Nephron progenitor cell (in vitro differentiated cells): ENCODE measurements around the gene NDST1.
A peak's percentile ranks its signal among the peaks of the same experiment; 100 is the strongest.

ENCODE experiments used
- DNase-seq: peaks from one replicate; pipeline ENCODE4 v3.0.0; 2021
- H3K27ac Mint-ChIP-seq: 2 replicates; pipeline ENCODE4 v1.8.0; 2021; ENCODE audit warnings: mild to moderate bottlenecking, moderate library complexity, mixed read lengths
- H3K27me3 Mint-ChIP-seq: 2 replicates; pipeline ENCODE4 v1.8.0; 2021; ENCODE audit warnings: mild to moderate bottlenecking, low read depth, mixed read lengths; ENCODE audit not compliant: poor library complexity
- H3K36me3 Mint-ChIP-seq: 2 replicates; pipeline ENCODE4 v1.8.0; 2021; ENCODE audit warnings: low read depth, mixed read lengths
- H3K4me1 Mint-ChIP-seq: 2 replicates; pipeline ENCODE4 v1.8.0; 2021; ENCODE audit warnings: mixed read lengths
- H3K4me3 Mint-ChIP-seq: 2 replicates; pipeline ENCODE4 v1.8.0; 2021; ENCODE audit warnings: mild to moderate bottlenecking, moderate library complexity, mixed read lengths
- H3K9me3 Mint-ChIP-seq: 2 replicates; pipeline ENCODE4 v1.8.0; 2021; ENCODE audit warnings: mild to moderate bottlenecking, moderate library complexity, mixed read lengths
- CTCF ChIP-seq: fragments of 200-600 bp; sonication (generic); IDR thresholded peaks from 2 replicates; pipeline ENCODE4 v1.5.0; 2021; ENCODE audit warnings: antibody characterized with exemption

The NDST1 gene

GRCh38 chr5:150556859-150557508 lies 49.1 kb downstream of the NDST1 start:
- DNase-seq: no peak
- no peak for TF ChIP-seq CTCF
- Mint-ChIP-seq H3K27ac (peak overlapping the region; percentile 42), H3K27me3 (no peaks in the 10 kb centered on the region), H3K9me3 (no peaks in the 10 kb centered on the region), H3K4me1 (peaks cover 22% of the 10 kb centered on the region), H3K36me3 (peaks cover 13% of the 10 kb centered on the region), H3K4me3 (no peak overlapping the region)

GRCh38 chr5:150557509-150557872 lies 49.6 kb downstream of the NDST1 start:
- no peak for DNase-seq
- Mint-ChIP-seq H3K4me1 (peaks cover 22% of the 10 kb centered on the region), H3K27ac (peak overlapping the region; percentile 42), H3K9me3 (no peaks in the 10 kb centered on the region), H3K4me3 (no peak overlapping the region), H3K27me3 (no peaks in the 10 kb centered on the region), H3K36me3 (peaks cover 8% of the 10 kb centered on the region)
- TF ChIP-seq CTCF: no peak

- Mint-ChIP-seq H3K36me3 (peaks cover 6% of the 10 kb centered on the region), H3K9me3 (peaks cover 4% of the 10 kb centered on the region), H3K27me3 (no peaks in the 10 kb centered on the region), H3K4me3 (no peak overlapping the region), H3K27ac (no peak overlapping the region), H3K4me1 (peaks cover 22% of the 10 kb centered on the region)
- no peak for DNase-seq
- no peak for TF ChIP-seq CTCF
These were observed 50.2 kb downstream of the NDST1 start for GRCh38 chr5:150558088-150558621.

GRCh38 chr5:150559088-150559487 lies 51.2 kb downstream of the NDST1 start:
- H3K27ac Mint-ChIP-seq: no peak overlapping the region

DNA sequence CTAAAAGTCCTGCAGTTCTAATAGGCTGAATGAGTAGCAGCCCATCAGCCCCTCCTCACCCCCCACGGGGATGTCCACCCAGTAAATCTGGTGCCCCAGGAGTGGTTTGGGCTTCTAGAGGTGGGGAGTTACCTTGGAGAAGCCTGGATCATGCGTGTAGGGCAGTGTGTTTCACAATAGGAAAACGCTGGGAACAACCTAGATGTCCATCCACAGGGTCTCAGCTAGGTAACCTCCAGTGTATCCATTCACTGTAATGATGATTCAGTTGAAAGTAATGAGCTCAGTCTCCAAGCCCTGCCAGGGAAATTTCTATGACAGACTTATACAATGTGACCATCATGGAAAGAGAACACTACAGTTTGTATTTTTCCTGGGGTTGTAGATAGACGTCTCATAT lies 51.8 kb downstream of the NDST1 start:
- Mint-ChIP-seq H3K36me3 (peaks cover 6% of the 10 kb centered on the region), H3K27me3 (no peaks in the 10 kb centered on the region), H3K27ac (no peak overlapping the region), H3K4me3 (no peak overlapping the region), H3K9me3 (peaks cover 4% of the 10 kb centered on the region), H3K4me1 (peaks cover 22% of the 10 kb centered on the region)
- DNase-seq: no peak
- TF ChIP-seq CTCF: no peak

More at GRCh38 chr5:150559088-150559487, 51.2 kb downstream of the NDST1 start:
- no peak for DNase-seq
- H3K4me3 Mint-ChIP-seq: no peak overlapping the region
- no peak for TF ChIP-seq CTCF
- H3K36me3 Mint-ChIP-seq: peaks cover 6% of the 10 kb centered on the region
- H3K4me1 Mint-ChIP-seq: peaks cover 22% of the 10 kb centered on the region
- H3K27me3 Mint-ChIP-seq: no peaks in the 10 kb centered on the region
- H3K9me3 Mint-ChIP-seq: peaks cover 4% of the 10 kb centered on the region
